ENCODE data around the gene SCFD2.

- TF ChIP-seq CTCF (IDR thresholded peaks at IDR 0.05) (no peak), ZMAT4 (CRISPR knock-in tag; IDR thresholded peaks at IDR 0.05) (no peak), ZNF263 (CRISPR knock-in tag; IDR thresholded peaks at IDR 0.05; ENCODE audit: low read depth) (no peak), E2F4 (CRISPR knock-in tag; IDR thresholded peaks at IDR 0.05; ENCODE audit: borderline replicate concordance, low read depth) (no peak), CBFB (CRISPR knock-in tag; IDR thresholded peaks at IDR 0.05; ENCODE audit: low read depth) (no peak), HMGXB4 (CRISPR knock-in tag; IDR thresholded peaks at IDR 0.05) (no peak), IRF2 (CRISPR knock-in tag; IDR thresholded peaks at IDR 0.05; ENCODE audit: borderline replicate concordance, low read depth) (no peak), NFYB (CRISPR knock-in tag; conservative IDR thresholded peaks at IDR 0.05; ENCODE audit: low read depth) (no peak), TEAD4 (CRISPR knock-in tag; IDR thresholded peaks at IDR 0.05) (no peak), ATF3 (CRISPR knock-in tag; conservative IDR thresholded peaks at IDR 0.05) (no peak)
Measured at GRCh38 chr4:52950226-52950625, 415.6 kb downstream of the SCFD2 start.

All from WTC11 (cell line).